Mesodermal cell (in vitro differentiated cells): ENCODE results near the gene INSYN2B.

Source experiments
- H3K27ac ChIP-seq: 2 replicates; pipeline ENCODE4 v1.7.0; 2013; ENCODE audit warnings: mild to moderate bottlenecking, low read depth, low read length, moderate library complexity; ENCODE audit not compliant: severe bottlenecking
- H3K36me3 ChIP-seq: 2 replicates; pipeline ENCODE4 v1.7.1; 2013; ENCODE audit warnings: mild to moderate bottlenecking, low read length, moderate library complexity; ENCODE audit not compliant: control insufficient read depth, insufficient read depth
- H3K4me1 ChIP-seq: one replicate; pipeline ENCODE4 v1.7.1; 2013; ENCODE audit warnings: mild to moderate bottlenecking, low read length; ENCODE audit not compliant: insufficient read depth, control insufficient read depth, poor library complexity, severe bottlenecking
- H3K4me3 ChIP-seq: 2 replicates; pipeline ENCODE4 v1.7.0; 2013; ENCODE audit warnings: low read length, control low read depth, mild to moderate bottlenecking; ENCODE audit not compliant: insufficient read depth, poor library complexity, severe bottlenecking; ENCODE audit errors: extremely low read depth
- H3K9me3 ChIP-seq: 2 replicates; pipeline ENCODE4 v1.7.1; 2013; ENCODE audit warnings: mild to moderate bottlenecking, low read length, moderate library complexity; ENCODE audit not compliant: control insufficient read depth
- WGBS, 2 experiments: methylation state at CpG; one replicate each; pipeline ENCODE4 v1.1.5; 2013; ENCODE audit warnings: missing lambda C conversion rate in 2 of 2; ENCODE audit not compliant: insufficient coverage in 2 of 2; 5-methylcytosine and 5-hydroxymethylcytosine counted together

INSYN2B gene

DNA sequence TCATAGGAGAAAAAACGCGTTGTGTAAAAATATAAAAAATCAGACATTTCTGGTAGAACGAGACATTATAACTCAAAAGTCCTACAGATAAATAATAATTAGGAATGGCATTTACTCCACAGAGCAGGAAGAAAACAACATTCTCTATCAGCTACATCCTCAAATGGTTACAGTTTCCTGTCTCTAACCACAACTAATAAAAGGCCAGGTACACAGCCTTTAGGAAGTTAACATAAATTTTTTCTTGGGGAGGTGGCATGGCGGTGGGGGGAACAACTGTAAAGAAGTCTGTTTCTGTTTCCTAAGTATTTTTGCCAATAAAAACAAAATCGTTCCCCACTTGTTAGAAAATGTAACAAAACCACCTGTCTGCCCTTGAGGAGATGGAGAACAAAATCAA is 44.5 kb downstream of the INSYN2B start:
- Histone ChIP-seq H3K9me3 (no peaks in the 10 kb centered on the region), H3K4me1 (peaks cover 14% of the 10 kb centered on the region), H3K4me3 (no peak overlapping the region), H3K36me3 (no peaks in the 10 kb centered on the region), H3K27ac (no peak overlapping the region)
- WGBS, 2 experiments = no CpG with 5 or more reads among the region's 5 CpGs

GRCh38 chr5:169934990-169935389 is 45.3 kb downstream of the INSYN2B start:
- WGBS, 2 experiments = 87 to 89% methylated on average over 7 of the region's 7 CpGs
- Histone ChIP-seq H3K27ac (no peak overlapping the region), H3K4me1 (peaks cover 14% of the 10 kb centered on the region), H3K4me3 (no peak overlapping the region), H3K9me3 (no peaks in the 10 kb centered on the region), H3K36me3 (no peaks in the 10 kb centered on the region)

DNA sequence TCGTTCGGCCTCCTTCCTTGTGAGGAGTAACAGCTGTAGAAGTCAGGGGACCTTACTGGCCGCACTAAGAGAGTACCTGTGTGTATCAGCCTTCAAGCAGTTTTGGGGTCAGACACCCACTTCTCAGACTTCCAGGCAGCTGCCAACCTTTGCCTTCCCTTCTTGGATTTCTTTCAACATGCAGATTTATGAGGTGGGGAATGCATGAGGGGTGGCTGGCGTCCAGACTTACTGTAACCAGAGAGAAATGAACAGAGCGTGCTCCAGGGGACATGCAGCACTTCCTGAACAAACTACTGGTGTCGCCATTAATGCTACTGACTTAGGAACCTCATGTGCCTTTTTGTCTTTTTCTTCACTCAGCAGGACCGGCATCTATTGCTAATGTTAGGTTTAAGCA is 46.7 kb downstream of the INSYN2B start:
- Histone ChIP-seq H3K36me3 (no peaks in the 10 kb centered on the region), H3K4me1 (peaks cover 14% of the 10 kb centered on the region), H3K9me3 (no peaks in the 10 kb centered on the region), H3K27ac (no peak overlapping the region), H3K4me3 (no peak overlapping the region)
- 83 to 95% methylated on average over 4 of the region's 7 CpGs for WGBS, 2 experiments

DNA sequence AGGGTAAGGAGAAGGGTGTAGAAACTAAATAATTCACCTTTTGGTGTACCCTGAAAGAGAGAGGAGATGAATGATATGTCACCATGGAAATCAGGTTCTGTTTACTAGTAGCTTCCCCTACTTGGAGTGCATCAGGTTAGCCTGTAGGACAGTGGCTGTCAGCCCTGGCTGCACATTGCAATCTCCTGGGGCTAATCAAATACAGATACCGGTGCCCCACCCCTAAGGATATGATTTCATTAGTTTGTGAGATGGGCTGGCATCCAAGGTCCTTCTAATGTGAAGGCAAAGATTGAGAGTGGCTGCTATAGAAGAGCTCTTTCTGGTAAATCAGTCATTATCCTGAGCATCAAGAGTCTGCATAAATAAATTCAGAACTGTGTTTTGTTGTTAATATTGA is 47.2 kb downstream of the INSYN2B start:
- no peak overlapping the region for H3K27ac ChIP-seq
- H3K36me3 ChIP-seq = no peaks in the 10 kb centered on the region
- peaks cover 14% of the 10 kb centered on the region for H3K4me1 ChIP-seq
- no peaks in the 10 kb centered on the region for H3K9me3 ChIP-seq
- 83 to 88% methylated on average over 1 of the region's 1 CpG for WGBS, 2 experiments
- H3K4me3 ChIP-seq = no peak overlapping the region

DNA sequence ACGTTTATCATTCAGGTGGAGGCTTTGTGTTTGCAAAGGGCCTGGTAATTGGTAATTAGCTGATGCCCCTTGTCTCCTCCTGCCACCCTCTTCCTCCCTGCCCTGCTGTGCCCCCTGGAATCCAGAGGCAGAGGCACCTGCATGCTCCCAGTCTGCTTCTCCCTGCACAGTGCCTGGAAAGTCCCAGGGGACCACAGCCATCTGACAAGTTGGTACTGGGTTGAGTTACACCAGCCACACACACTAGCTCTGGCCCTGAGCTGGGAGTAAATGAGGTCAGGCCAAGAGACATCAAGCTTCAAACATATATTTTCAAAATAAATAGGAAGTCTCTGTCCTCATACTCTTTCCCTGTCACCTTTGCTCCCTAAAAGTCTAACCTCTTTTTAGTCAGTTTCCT is 56.3 kb downstream of the INSYN2B start:
- Histone ChIP-seq H3K4me3 (no peak overlapping the region), H3K4me1 (peaks cover 8% of the 10 kb centered on the region), H3K27ac (no peak overlapping the region), H3K36me3 (no peaks in the 10 kb centered on the region), H3K9me3 (no peaks in the 10 kb centered on the region)
- 100% methylated on average over 1 of the region's 1 CpG; no CpG with 5 or more reads in 1 of the 2 experiments for WGBS, 2 experiments

- Histone ChIP-seq H3K36me3 (no peaks in the 10 kb centered on the region), H3K27ac (no peak overlapping the region), H3K9me3 (no peaks in the 10 kb centered on the region), H3K4me1 (peaks cover 8% of the 10 kb centered on the region), H3K4me3 (no peak overlapping the region)
- WGBS, 2 experiments = no CpG with 5 or more reads among the region's 1 CpG
Observed at GRCh38 chr5:169922474-169922873, 57.8 kb downstream of the INSYN2B start.

DNA sequence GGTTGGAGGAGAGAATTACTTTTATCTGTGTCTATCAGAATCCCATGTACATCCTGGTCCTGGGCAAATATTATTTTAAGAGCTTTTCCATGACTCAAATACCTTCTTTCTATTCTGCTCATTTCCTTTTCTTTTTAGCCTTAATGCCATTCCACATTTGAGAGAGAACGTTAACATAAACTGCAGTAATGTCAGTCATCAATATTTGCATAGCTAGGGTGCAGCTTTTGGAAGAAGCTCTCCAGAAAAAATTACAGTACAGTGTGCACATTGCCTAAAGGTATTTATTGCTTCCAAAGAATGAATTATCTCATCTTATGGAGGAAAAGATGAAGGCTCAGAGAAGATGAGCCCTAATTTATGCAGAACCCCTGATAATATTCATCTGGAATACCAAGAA is 58.3 kb downstream of the INSYN2B start:
- Histone ChIP-seq H3K9me3 (no peaks in the 10 kb centered on the region), H3K27ac (no peak overlapping the region), H3K4me3 (no peak overlapping the region), H3K4me1 (peaks cover 8% of the 10 kb centered on the region), H3K36me3 (no peaks in the 10 kb centered on the region)
- WGBS, 2 experiments = 86% methylated on average over 1 of the region's 1 CpG; no CpG with 5 or more reads in 1 of the 2 experiments

GRCh38 chr5:169921384-169921783 is 58.9 kb downstream of the INSYN2B start:
- no CpG with 5 or more reads among the region's 3 CpGs for WGBS, 2 experiments
- Histone ChIP-seq H3K4me3 (no peak overlapping the region), H3K9me3 (no peaks in the 10 kb centered on the region), H3K27ac (no peak overlapping the region), H3K4me1 (peaks cover 8% of the 10 kb centered on the region), H3K36me3 (no peaks in the 10 kb centered on the region)

DNA sequence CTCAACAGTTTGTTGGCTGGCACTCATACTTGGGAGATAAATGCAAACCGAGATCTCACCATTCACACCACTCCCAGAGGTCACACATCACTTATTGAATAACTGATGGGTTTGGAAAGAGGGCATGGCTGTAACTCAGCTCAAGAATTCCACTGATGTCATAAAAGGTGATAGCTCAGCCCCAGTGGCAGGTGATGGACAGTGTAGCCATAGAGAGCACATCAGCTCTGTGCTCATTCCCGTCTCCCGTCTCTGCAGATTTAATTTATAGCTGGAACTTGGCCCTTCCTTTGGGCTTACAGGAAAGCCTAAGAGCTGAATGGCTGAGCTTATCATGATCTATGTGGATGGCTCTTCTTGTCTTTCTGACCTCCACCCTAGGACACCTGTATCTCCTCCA is 59.8 kb downstream of the INSYN2B start:
- Histone ChIP-seq H3K27ac (no peak overlapping the region), H3K36me3 (no peaks in the 10 kb centered on the region), H3K4me1 (peaks cover 8% of the 10 kb centered on the region), H3K9me3 (no peaks in the 10 kb centered on the region), H3K4me3 (no peak overlapping the region)
- WGBS, 2 experiments = 100% methylated on average over 2 of the region's 3 CpGs

DNA sequence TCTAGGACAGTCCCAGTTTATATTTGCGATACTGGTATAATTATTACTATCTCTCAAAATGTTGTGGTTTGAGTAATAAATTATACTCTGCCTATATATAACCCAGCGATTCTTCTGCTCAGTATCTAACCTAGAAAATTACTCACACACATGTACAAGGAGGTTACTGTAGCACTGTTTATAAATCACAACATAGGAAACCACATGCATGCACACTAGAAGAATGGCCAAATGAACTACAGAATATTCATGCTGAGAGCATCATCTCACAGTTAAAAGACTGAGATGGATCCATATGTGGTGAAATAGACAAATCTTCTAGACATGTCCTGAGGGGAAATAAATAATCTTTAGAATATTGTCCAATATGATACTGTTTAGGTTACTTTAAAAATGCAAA is 62.1 kb downstream of the INSYN2B start:
- Histone ChIP-seq H3K27ac (no peak overlapping the region), H3K36me3 (no peaks in the 10 kb centered on the region), H3K4me1 (peaks cover 8% of the 10 kb centered on the region), H3K4me3 (no peak overlapping the region), H3K9me3 (no peaks in the 10 kb centered on the region)
- no CpG with 5 or more reads among the region's 2 CpGs for WGBS, 2 experiments

DNA sequence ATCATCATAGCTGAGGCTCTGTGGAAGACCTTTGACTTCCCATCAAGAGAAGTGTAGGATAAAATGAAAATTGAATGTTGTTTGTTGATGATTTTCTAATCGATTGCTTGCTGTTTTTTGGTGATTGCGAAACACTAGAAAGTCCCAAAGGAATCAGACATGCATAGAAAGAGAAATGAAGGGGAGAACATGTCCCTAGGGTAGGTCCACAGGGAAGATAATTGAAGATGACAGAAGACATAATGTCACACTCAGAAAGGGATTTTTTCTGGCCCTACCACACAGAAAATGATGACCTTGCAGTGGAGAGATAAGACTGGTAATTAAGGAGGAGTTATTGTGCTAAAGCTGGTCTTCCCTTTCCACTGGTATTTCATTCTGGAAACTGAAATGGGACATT is 62.8 kb downstream of the INSYN2B start:
- Histone ChIP-seq H3K9me3 (no peaks in the 10 kb centered on the region), H3K4me1 (peaks cover 8% of the 10 kb centered on the region), H3K27ac (no peak overlapping the region), H3K36me3 (no peaks in the 10 kb centered on the region), H3K4me3 (no peak overlapping the region)
- 97 to 100% methylated on average over 2 of the region's 2 CpGs for WGBS, 2 experiments
